ENCODE measurements around the gene SPATA25.

GRCh38 chr20:45918182-45918737, 30.8 kb upstream of the SPATA25 start:
- TF ChIP-seq CTCF (conservative IDR thresholded peaks at IDR 0.05 in 1 of 2, IDR thresholded peaks at IDR 0.05 in 1 of 2; ENCODE audit: low read depth in 1 of 2, low read length in 2 of 2) (no peak), EZH2 (IDR thresholded peaks at IDR 0.05; ENCODE audit: low read length, missing control alignments) (no peak)
